IMR-90 (cell line): Measurements from ENCODE around the gene DHRS13. TPM values are rescaled to one million over a fixed set of nuclear protein-coding genes. Genes with fewer than 3 reads are reported as not detected.

Experiments used
- ATAC-seq: fragments of 200-7000 bp; cut with Tn5 transposase; 2 replicates; pipeline ENCODE4 v1.9.1; 2020; ENCODE audit warnings: low read depth, mild to moderate bottlenecking, moderate library complexity
- BruUV-seq: library from RNA; stranded (reverse); fragments of 400-500 nt; replicated peaks from 2 replicates; lab custom pipeline; 2021; lab: Mats Ljungman, UMichigan
- CTCF ChIA-PET: fragments of 300-600 bp; formaldehyde crosslinking; extraction: SDS; loops from one replicate; lab custom pipeline; 2021; ENCODE audit warnings: antibody characterized with exemption; lab: Yijun Ruan, JAX
- POLR2A ChIA-PET: fragments of 300-600 bp; sonication (Branson Sonifier 250); formaldehyde crosslinking; loops from one replicate; lab custom pipeline; 2022; ENCODE audit warnings: antibody characterized with exemption; ENCODE audit not compliant: unreplicated experiment; lab: Charles Lee
- DNase-seq: peaks from one replicate; pipeline ENCODE4 v3.0.0; 2013
- H2AFZ ChIP-seq: replicated peaks from 2 replicates; pipeline ENCODE3; 2013; ENCODE audit warnings: low read length, mild to moderate bottlenecking; ENCODE audit not compliant: poor library complexity
- H2AK5ac ChIP-seq: 2 replicates; pipeline ENCODE4 v1.6.1; 2013; ENCODE audit warnings: low read depth, low read length, inconsistent platforms
- H2AK9ac ChIP-seq: replicated peaks from 2 replicates; pipeline ENCODE3; 2013; ENCODE audit warnings: mild to moderate bottlenecking, low read depth, low read length, moderate library complexity; ENCODE audit not compliant: poor library complexity
- H2BK120ac ChIP-seq: 2 replicates; pipeline ENCODE4 v1.6.1; 2013; ENCODE audit warnings: low read depth, low read length, inconsistent platforms
- H2BK15ac ChIP-seq: 3 replicates; pipeline ENCODE4 v1.6.1; 2013; ENCODE audit warnings: low read depth, low read length, inconsistent platforms
- H2BK20ac ChIP-seq: 2 replicates; pipeline ENCODE4 v1.6.1; 2013; ENCODE audit warnings: low read depth, mild to moderate bottlenecking, inconsistent platforms, low read length, moderate library complexity
- H2BK5ac ChIP-seq: 2 replicates; pipeline ENCODE4 v1.6.1; 2013; ENCODE audit warnings: mild to moderate bottlenecking, low read depth, low read length, inconsistent platforms; ENCODE audit not compliant: poor library complexity, severe bottlenecking
- H3K14ac ChIP-seq: replicated peaks from 2 replicates; pipeline ENCODE4 v1.6.1; 2013; ENCODE audit warnings: low read depth, low read length, inconsistent platforms
- H3K18ac ChIP-seq: 2 replicates; pipeline ENCODE4 v1.6.1; 2013; ENCODE audit warnings: low read depth, low read length, control low read depth
- H3K23ac ChIP-seq: 2 replicates; pipeline ENCODE4 v1.6.1; 2013; ENCODE audit warnings: low read depth, low read length, inconsistent platforms
- H3K27ac ChIP-seq: 2 replicates; pipeline ENCODE4 v1.5.1; 2013; ENCODE audit warnings: mild to moderate bottlenecking, control low read depth, low read length; ENCODE audit not compliant: insufficient read depth
- H3K27me3 ChIP-seq: 2 replicates; pipeline ENCODE4 v1.6.1; 2013; ENCODE audit warnings: low read length; ENCODE audit not compliant: control insufficient read depth, insufficient read depth
- H3K36me3 ChIP-seq: 2 replicates; pipeline ENCODE4 v1.6.1; 2013; ENCODE audit warnings: low read length, mixed read lengths; ENCODE audit not compliant: control insufficient read depth, insufficient read depth
- H3K4ac ChIP-seq: 2 replicates; pipeline ENCODE4 v1.6.1; 2013; ENCODE audit warnings: low read depth, low read length, inconsistent platforms
- H3K4me1 ChIP-seq: 2 replicates; pipeline ENCODE4 v1.6.1; 2013; ENCODE audit warnings: low read length, mixed read lengths; ENCODE audit not compliant: control insufficient read depth, insufficient read depth
- H3K4me2 ChIP-seq: 2 replicates; pipeline ENCODE4 v1.6.1; 2013; ENCODE audit warnings: low read depth, mild to moderate bottlenecking, control low read depth, low read length, moderate library complexity
- H3K4me3 ChIP-seq: 2 replicates; pipeline ENCODE4 v1.5.1; 2013; ENCODE audit warnings: low read depth, mild to moderate bottlenecking, control low read depth, low read length, moderate library complexity; ENCODE audit not compliant: insufficient read depth
- H3K56ac ChIP-seq: 2 replicates; pipeline ENCODE4 v1.6.1; 2013; ENCODE audit warnings: low read length, inconsistent platforms; ENCODE audit not compliant: insufficient read depth; ENCODE audit errors: extremely low read depth
- H3K79me1 ChIP-seq, 2 experiments: 2 replicates each; pipeline ENCODE4 v1.6.1; 2013; ENCODE audit warnings: low read length in 2 of 2, inconsistent platforms in 1 of 2, low read depth in 1 of 2
- H3K9ac ChIP-seq: 2 replicates; pipeline ENCODE4 v1.6.1; 2013; ENCODE audit warnings: low read depth, low read length, control low read depth
- H3K9me1 ChIP-seq: 2 replicates; pipeline ENCODE4 v1.6.1; 2013; ENCODE audit warnings: low read length, inconsistent platforms; ENCODE audit not compliant: insufficient read depth
- H3K9me3 ChIP-seq: 2 replicates; pipeline ENCODE4 v1.6.1; 2013; ENCODE audit warnings: low read length; ENCODE audit not compliant: control insufficient read depth, insufficient read depth
- H4K20me1 ChIP-seq: 2 replicates; pipeline ENCODE4 v1.6.1; 2013; ENCODE audit warnings: low read length, inconsistent platforms; ENCODE audit not compliant: insufficient read depth
- H4K5ac ChIP-seq: 2 replicates; pipeline ENCODE4 v1.6.1; 2013; ENCODE audit warnings: mild to moderate bottlenecking, low read depth, low read length, control low read depth
- H4K8ac ChIP-seq, 2 experiments: 2 replicates each; pipeline ENCODE4 v1.6.1; 2013; ENCODE audit warnings: low read depth in 2 of 2, low read length in 2 of 2, control low read depth in 1 of 2, inconsistent platforms in 1 of 2
- H4K91ac ChIP-seq: 2 replicates; pipeline ENCODE4 v1.6.1; 2013; ENCODE audit warnings: low read depth, low read length, inconsistent platforms; ENCODE audit not compliant: insufficient read depth
- BHLHE40 ChIP-seq: fragments of 150-350 bp; IDR thresholded peaks from 2 replicates; pipeline ENCODE4 v1.6.1; 2016; ENCODE audit warnings: mild to moderate bottlenecking, low read depth, low read length
- CEBPB ChIP-seq: IDR thresholded peaks from 2 replicates; pipeline ENCODE4 v1.6.1; 2012; ENCODE audit warnings: low read depth, low read length, improper control_type of control experiment
- CHD1 ChIP-seq: IDR thresholded peaks from 2 replicates; pipeline ENCODE4 v1.6.1; 2012; ENCODE audit warnings: low read depth, low read length, improper control_type of control experiment
- FOS ChIP-seq: fragments of 150-350 bp; IDR thresholded peaks from 2 replicates; pipeline ENCODE4 v1.6.1; 2016; ENCODE audit warnings: low read depth, low read length
- MAFK ChIP-seq: IDR thresholded peaks from 2 replicates; pipeline ENCODE4 v1.6.1; 2012; ENCODE audit warnings: low read depth, low read length, improper control_type of control experiment
- MAZ ChIP-seq: IDR thresholded peaks from 2 replicates; pipeline ENCODE4 v1.6.1; 2012; ENCODE audit warnings: low read depth, mild to moderate bottlenecking, low read length, improper control_type of control experiment, moderate library complexity, borderline replicate concordance
- MXI1 ChIP-seq: IDR thresholded peaks from 2 replicates; pipeline ENCODE4 v1.6.1; 2012; ENCODE audit warnings: low read depth, mild to moderate bottlenecking, low read length, moderate library complexity, borderline replicate concordance
- NFE2L2 ChIP-seq: fragments of 150-350 bp; IDR thresholded peaks from 2 replicates; pipeline ENCODE4 v1.6.1; 2016; ENCODE audit warnings: low read depth, mild to moderate bottlenecking, low read length
- POLR2A ChIP-seq: IDR thresholded peaks from 2 replicates; pipeline ENCODE4 v1.6.1; 2012; ENCODE audit warnings: mild to moderate bottlenecking, low read depth, low read length
- RAD21 ChIP-seq: IDR thresholded peaks from 2 replicates; pipeline ENCODE4 v1.6.1; 2012; ENCODE audit warnings: low read length, improper control_type of control experiment
- RCOR1 ChIP-seq: IDR thresholded peaks from 2 replicates; pipeline ENCODE4 v1.6.1; 2012; ENCODE audit warnings: mild to moderate bottlenecking, low read length, improper control_type of control experiment; ENCODE audit not compliant: insufficient replicate concordance
- RFX5 ChIP-seq: IDR thresholded peaks from 2 replicates; pipeline ENCODE4 v1.8.0; 2012; ENCODE audit warnings: low read depth, mild to moderate bottlenecking, low read length, moderate library complexity
- SMC3 ChIP-seq: fragments of 150-350 bp; IDR thresholded peaks from 2 replicates; pipeline ENCODE4 v1.6.1; 2016; ENCODE audit warnings: low read depth, mild to moderate bottlenecking, antibody characterized with exemption, low read length, moderate library complexity
- WGBS, 2 experiments: methylation state at CpG; one replicate each; pipeline versions ENCODE4 v1.1.5 to v1.1.7; 2013; ENCODE audit warnings: missing lambda C conversion rate in 2 of 2; ENCODE audit not compliant: insufficient read length in 1 of 2; ENCODE audit errors: extremely low coverage in 2 of 2; 5-methylcytosine and 5-hydroxymethylcytosine counted together
- dilution Hi-C: fragments of 300-500 bp; cut with HindIII; formaldehyde crosslinking; loops from one replicate; pipeline ENCODE4 v1.14.3; 2018; ENCODE audit warnings: low sequenced_read_pairs; ENCODE audit not compliant: unreplicated experiment
- in situ Hi-C: fragments of 300-500 bp; cut with MboI; formaldehyde crosslinking; loops from 3 replicates; pipeline ENCODE4 v1.14.3; 2019; ENCODE audit warnings: low sequenced_read_pairs, inconsistent platforms, mixed read lengths
- intact Hi-C: fragments of 100-400 bp; cut with micrococcal nuclease; formaldehyde crosslinking; loops from 2 replicates; pipeline ENCODE4 v1.10.0; 2022
- polyA plus RNA-seq, 3 experiments: library from polyadenylated mRNA; depleted of rRNA; stranded (reverse); fragments of >200 nt; gene quantifications; 2 replicates each; pipeline ENCODE4 v1.2.3, GENCODE V29; 2012; ENCODE audit warnings: low replicate concordance in 1 of 3
- total RNA-seq: library from RNA; depleted of rRNA; stranded (reverse); fragments of >200 nt; gene quantifications from 2 replicates; pipeline ENCODE4 v1.2.3, GENCODE V29; 2012
- TF ChIP-seq, protein P1 (sequence below): fragments of 150-350 bp; IDR thresholded peaks from 2 replicates; pipeline ENCODE4 v1.6.1; 2016; ENCODE audit warnings: low read depth, mild to moderate bottlenecking, low read length, moderate library complexity, borderline replicate concordance
- TF ChIP-seq, protein P2 (sequence below): fragments of 150-350 bp; IDR thresholded peaks from 2 replicates; pipeline ENCODE4 v1.6.1; 2017; ENCODE audit warnings: mild to moderate bottlenecking, antibody characterized with exemption, low read length, low read depth
- TF ChIP-seq, protein P3 (sequence below): conservative IDR thresholded peaks from 2 replicates; pipeline ENCODE4 v1.5.1; 2012; ENCODE audit warnings: mild to moderate bottlenecking, low read depth, low read length, improper control_type of control experiment

Gene DHRS13
- total and polyA plus RNA-seq, 2 of the 4 experiments (the other 2 are of a cell fraction): 2.7 to 3.9 TPM

DNA sequence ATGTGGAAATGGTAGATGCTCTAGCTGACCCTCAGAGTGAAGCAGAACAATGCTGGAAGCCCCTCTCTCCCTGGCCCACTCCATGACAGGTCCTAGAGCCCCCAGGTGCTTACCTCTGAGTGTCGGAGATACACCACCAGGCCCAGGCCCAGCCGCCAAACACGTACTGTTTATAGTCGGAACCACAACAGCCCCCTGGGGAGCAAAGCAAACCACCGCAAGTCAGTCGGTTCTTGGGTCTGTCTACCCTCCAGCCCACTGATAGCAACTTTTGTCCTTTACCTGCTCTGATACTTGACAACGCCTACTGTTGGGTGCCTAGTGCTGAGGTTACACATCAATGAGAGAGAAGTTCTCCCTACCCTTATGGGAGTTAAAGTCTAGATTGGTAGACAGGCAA is 14.0 kb downstream of the DHRS13 start:
- Histone ChIP-seq H3K56ac (no peak overlapping the region), H4K8ac (no peak overlapping the region), H3K4me1 (no peaks in the 10 kb centered on the region), H3K4ac (no peak overlapping the region), H4K91ac (no peak overlapping the region), H3K4me2 (no peak overlapping the region), H3K23ac (no peak overlapping the region), H3K27me3 (no peaks in the 10 kb centered on the region), H2AK5ac (no peak overlapping the region), H3K9ac (no peak overlapping the region), H4K20me1 (peaks cover 24% of the 10 kb centered on the region; the same call in 1 of the 2 replicates), H3K36me3 (peaks cover 36% of the 10 kb centered on the region), H3K79me1 (peaks cover 12 to 24% of the 10 kb centered on the region in 2 experiments), H3K14ac (no peak overlapping the region), H3K9me3 (no peaks in the 10 kb centered on the region), H4K5ac (no peak overlapping the region), H3K4me3 (no peak overlapping the region), H2BK15ac (no peak overlapping the region), H2AK9ac (no peak overlapping the region), H2AFZ (no peak overlapping the region), H2BK120ac (no peak overlapping the region), H3K27ac (no peak overlapping the region), H2BK20ac (no peak overlapping the region), H3K18ac (no peak overlapping the region), H2BK5ac (no peak overlapping the region), H3K9me1 (peaks cover 10% of the 10 kb centered on the region)
- no TSS peak for BruUV-seq
- in situ Hi-C loops (no loop called here), intact Hi-C loops (no loop called here), dilution Hi-C loops (no loop called here)
- TF ChIP-seq MAZ: no peak
- no peak for TF ChIP-seq SMC3
- no peak for TF ChIP-seq CHD1
- no peak for TF ChIP-seq RAD21
- TF ChIP-seq BHLHE40: no peak
- TF ChIP-seq, protein P1, sequence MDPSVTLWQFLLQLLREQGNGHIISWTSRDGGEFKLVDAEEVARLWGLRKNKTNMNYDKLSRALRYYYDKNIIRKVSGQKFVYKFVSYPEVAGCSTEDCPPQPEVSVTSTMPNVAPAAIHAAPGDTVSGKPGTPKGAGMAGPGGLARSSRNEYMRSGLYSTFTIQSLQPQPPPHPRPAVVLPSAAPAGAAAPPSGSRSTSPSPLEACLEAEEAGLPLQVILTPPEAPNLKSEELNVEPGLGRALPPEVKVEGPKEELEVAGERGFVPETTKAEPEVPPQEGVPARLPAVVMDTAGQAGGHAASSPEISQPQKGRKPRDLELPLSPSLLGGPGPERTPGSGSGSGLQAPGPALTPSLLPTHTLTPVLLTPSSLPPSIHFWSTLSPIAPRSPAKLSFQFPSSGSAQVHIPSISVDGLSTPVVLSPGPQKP: no peak
- no peak for TF ChIP-seq POLR2A
- TF ChIP-seq, protein P2, sequence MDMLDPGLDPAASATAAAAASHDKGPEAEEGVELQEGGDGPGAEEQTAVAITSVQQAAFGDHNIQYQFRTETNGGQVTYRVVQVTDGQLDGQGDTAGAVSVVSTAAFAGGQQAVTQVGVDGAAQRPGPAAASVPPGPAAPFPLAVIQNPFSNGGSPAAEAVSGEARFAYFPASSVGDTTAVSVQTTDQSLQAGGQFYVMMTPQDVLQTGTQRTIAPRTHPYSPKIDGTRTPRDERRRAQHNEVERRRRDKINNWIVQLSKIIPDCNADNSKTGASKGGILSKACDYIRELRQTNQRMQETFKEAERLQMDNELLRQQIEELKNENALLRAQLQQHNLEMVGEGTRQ: no peak
- no peak for TF ChIP-seq MXI1
- TF ChIP-seq RCOR1: no peak
- no peak for TF ChIP-seq NFE2L2
- TF ChIP-seq RFX5: no peak
- TF ChIP-seq MAFK: no peak
- TF ChIP-seq FOS: no peak
- TF ChIP-seq CEBPB: no peak
- TF ChIP-seq, protein P3, sequence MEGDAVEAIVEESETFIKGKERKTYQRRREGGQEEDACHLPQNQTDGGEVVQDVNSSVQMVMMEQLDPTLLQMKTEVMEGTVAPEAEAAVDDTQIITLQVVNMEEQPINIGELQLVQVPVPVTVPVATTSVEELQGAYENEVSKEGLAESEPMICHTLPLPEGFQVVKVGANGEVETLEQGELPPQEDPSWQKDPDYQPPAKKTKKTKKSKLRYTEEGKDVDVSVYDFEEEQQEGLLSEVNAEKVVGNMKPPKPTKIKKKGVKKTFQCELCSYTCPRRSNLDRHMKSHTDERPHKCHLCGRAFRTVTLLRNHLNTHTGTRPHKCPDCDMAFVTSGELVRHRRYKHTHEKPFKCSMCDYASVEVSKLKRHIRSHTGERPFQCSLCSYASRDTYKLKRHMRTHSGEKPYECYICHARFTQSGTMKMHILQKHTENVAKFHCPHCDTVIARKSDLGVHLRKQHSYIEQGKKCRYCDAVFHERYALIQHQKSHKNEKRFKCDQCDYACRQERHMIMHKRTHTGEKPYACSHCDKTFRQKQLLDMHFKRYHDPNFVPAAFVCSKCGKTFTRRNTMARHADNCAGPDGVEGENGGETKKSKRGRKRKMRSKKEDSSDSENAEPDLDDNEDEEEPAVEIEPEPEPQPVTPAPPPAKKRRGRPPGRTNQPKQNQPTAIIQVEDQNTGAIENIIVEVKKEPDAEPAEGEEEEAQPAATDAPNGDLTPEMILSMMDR: no peak
- CTCF ChIA-PET: no interaction called here
- DNase-seq: no peak
- POLR2A ChIA-PET: no interaction called here
- 83% methylated on average over 1 of the region's 7 CpGs; no CpG with 5 or more reads in 1 of the 2 experiments for WGBS, 2 experiments
- ATAC-seq: no peak
